NT2/D1 (cell line): Measurements from ENCODE around the gene FAM124B.

Source experiments
- DNase-seq: peaks from one replicate; pipeline ENCODE4 v3.0.0-alpha.2; 2011; ENCODE audit warnings: low read depth, low spot score
- H3K27me3 ChIP-seq: 2 replicates; pipeline ENCODE4 v1.6.0; 2011; ENCODE audit warnings: mild to moderate bottlenecking; ENCODE audit not compliant: insufficient read length, insufficient read depth
- H3K36me3 ChIP-seq: 2 replicates; pipeline ENCODE4 v1.6.1; 2011; ENCODE audit warnings: mild to moderate bottlenecking, low read length, mixed read lengths; ENCODE audit not compliant: insufficient read depth, insufficient read length
- H3K4me1 ChIP-seq: 2 replicates; pipeline ENCODE4 v1.5.1; 2011; ENCODE audit not compliant: insufficient read depth, insufficient read length
- H3K4me3 ChIP-seq: 2 replicates; pipeline ENCODE4 v1.5.1; 2011; ENCODE audit warnings: low read depth; ENCODE audit not compliant: insufficient read length
- H3K9ac ChIP-seq: 2 replicates; pipeline ENCODE4 v1.6.0; 2011; ENCODE audit warnings: low read depth; ENCODE audit not compliant: insufficient read length
- H3K9me3 ChIP-seq: 2 replicates; pipeline ENCODE4 v1.5.1; 2011; ENCODE audit warnings: mild to moderate bottlenecking, low read length; ENCODE audit not compliant: insufficient read depth
- SUZ12 ChIP-seq: IDR thresholded peaks from 2 replicates; pipeline ENCODE4 v1.6.1; 2011; ENCODE audit not compliant: insufficient read length, insufficient read depth; ENCODE audit errors: extremely low read depth
- YY1 ChIP-seq: IDR thresholded peaks from 2 replicates; pipeline ENCODE4 v1.6.1; 2011; ENCODE audit not compliant: insufficient read length, insufficient read depth
- ZNF274 ChIP-seq: IDR thresholded peaks from 2 replicates; pipeline ENCODE4 v1.6.1; 2011; ENCODE audit warnings: mild to moderate bottlenecking, low read depth, low read length

FAM124B gene

GRCh38 chr2:224333726-224334482, 68.0 kb downstream of the FAM124B start:
- no peaks in the 10 kb centered on the region for H3K36me3 ChIP-seq
- H3K4me3 ChIP-seq = no peak overlapping the region
- DNase-seq = no peak
- TF ChIP-seq YY1 (no peak), SUZ12 (no peak), ZNF274 (no peak)
- no peaks in the 10 kb centered on the region for H3K9me3 ChIP-seq
- H3K27me3 ChIP-seq = no peaks in the 10 kb centered on the region
- H3K4me1 ChIP-seq = no peaks in the 10 kb centered on the region
- no peak overlapping the region for H3K9ac ChIP-seq

DNA sequence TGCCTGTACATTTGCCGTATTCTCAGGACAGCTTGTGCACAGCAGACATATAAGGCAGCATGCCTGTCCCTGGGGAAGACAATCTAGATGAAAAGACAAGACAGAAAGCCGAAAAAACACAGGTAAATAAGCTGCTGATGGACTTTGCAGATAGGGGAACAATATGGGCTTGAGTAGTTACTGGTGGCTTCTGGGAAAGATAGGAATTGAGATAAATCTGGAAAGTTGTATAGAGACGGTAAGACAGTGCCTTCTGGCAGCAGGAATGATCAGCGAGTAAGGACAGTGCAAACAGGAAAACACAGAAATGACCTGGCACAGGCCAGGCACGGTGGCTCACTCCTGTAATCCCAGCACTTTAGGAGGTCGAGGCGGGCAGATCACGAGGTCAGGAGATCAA, 70.2 kb downstream of the FAM124B start:
- Histone ChIP-seq H3K4me1 (no peaks in the 10 kb centered on the region), H3K27me3 (no peaks in the 10 kb centered on the region), H3K9me3 (no peaks in the 10 kb centered on the region), H3K9ac (no peak overlapping the region), H3K4me3 (no peak overlapping the region), H3K36me3 (no peaks in the 10 kb centered on the region)
- no peak for DNase-seq
- TF ChIP-seq SUZ12 = no peak
- no peak for TF ChIP-seq YY1
- TF ChIP-seq ZNF274 = no peak

DNA sequence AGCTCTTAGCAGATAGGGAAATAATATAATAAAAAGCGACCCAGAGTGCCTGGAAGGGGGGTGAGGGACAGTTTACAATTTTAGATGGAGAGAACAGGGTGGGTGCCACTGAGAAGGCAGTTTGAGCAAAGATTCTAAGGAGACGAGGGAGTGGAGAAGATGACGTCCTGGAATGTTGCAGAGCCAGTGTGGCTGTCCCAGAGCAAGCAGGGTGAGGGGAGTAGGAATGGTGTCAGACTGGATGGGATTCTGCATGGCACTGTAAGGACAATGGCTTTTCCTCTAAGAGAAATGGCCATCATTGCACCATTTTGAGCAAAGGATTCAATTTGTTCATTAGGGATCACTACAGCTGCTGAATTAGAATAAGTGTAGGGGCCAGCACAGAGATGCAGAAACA, 73.1 kb downstream of the FAM124B start:
- no peaks in the 10 kb centered on the region for H3K4me1 ChIP-seq
- H3K27me3 ChIP-seq = no peaks in the 10 kb centered on the region
- DNase-seq = no peak
- no peaks in the 10 kb centered on the region for H3K9me3 ChIP-seq
- H3K9ac ChIP-seq = no peak overlapping the region
- TF ChIP-seq SUZ12 (no peak), ZNF274 (no peak), YY1 (no peak)
- H3K36me3 ChIP-seq = no peaks in the 10 kb centered on the region
- no peak overlapping the region for H3K4me3 ChIP-seq
